SH-SY5Y (cell line): ENCODE measurements around the gene CHCHD3.

Experiments used
- GATA2 ChIP-seq: IDR thresholded peaks from 2 replicates; pipeline ENCODE4 v1.6.1; 2011; ENCODE audit warnings: mild to moderate bottlenecking, low read depth, low read length
- GATA3 ChIP-seq: IDR thresholded peaks from 2 replicates; pipeline ENCODE4 v1.6.1; 2011; ENCODE audit warnings: low read depth, mild to moderate bottlenecking, low read length, moderate library complexity

- no peak for TF ChIP-seq GATA3
- TF ChIP-seq GATA2: no peak
Observed at GRCh38 chr7:133040674-133041073, 41.2 kb downstream of the CHCHD3 start.
